ENCODE measurements around the gene PNMA6A. TPM values are rescaled to one million over a fixed set of nuclear protein-coding genes. Genes with fewer than 3 reads are reported as not detected.
A peak's percentile ranks its signal among the peaks of the same experiment; 100 is the strongest.

The PNMA6A gene
- total and polyA plus RNA-seq, 9 of the 15 experiments (the other 6 are each of a cell fraction or from before 2014, with no cell fraction given): 0.10 to 6.9 (median 1.3) TPM

- TF ChIP-seq UBTF (IDR thresholded peaks at IDR 0.05; ENCODE audit: borderline replicate concordance in 1 of 2, low read depth in 2 of 2, low read length in 2 of 2): no peak
- TF ChIP-seq FIP1L1 (IDR thresholded peaks at IDR 0.05; ENCODE audit: low read depth, low read length, poor library complexity, severe bottlenecking): peak; percentile 56
- TF ChIP-seq CEBPZ (IDR thresholded peaks at IDR 0.05; ENCODE audit: borderline replicate concordance, low read depth, low read length): no peak
- no peak for TF ChIP-seq SRSF1 (IDR thresholded peaks at IDR 0.05; ENCODE audit: low read depth, low read length)
- peak; percentile 50 for TF ChIP-seq EGR1 (conservative IDR thresholded peaks at IDR 0.05)
- TF ChIP-seq L3MBTL2 (IDR thresholded peaks at IDR 0.05): peak; percentile 50; the same call in 1 of the 2 replicates
- no peak for TF ChIP-seq ZBTB40 (IDR thresholded peaks at IDR 0.05)
- TF ChIP-seq ZBTB40 (CRISPR knock-in tag; IDR thresholded peaks at IDR 0.05): no peak
- no peak for TF ChIP-seq SLC30A9 (CRISPR knock-in tag; IDR thresholded peaks at IDR 0.05)
- TF ChIP-seq ZNF395 (CRISPR knock-in tag; IDR thresholded peaks at IDR 0.05): no peak
Measured at GRCh38 chrX:153032397-153033118, 39.7 kb upstream of the PNMA6A start (continued).
